Fibroblast of peridontal ligament (primary cell): ENCODE measurements around the gene CRY1.
"Not testable (repeated sequence)": the region's sequence is repeated elsewhere in the genome, so short reads cannot be mapped to it uniquely, and the experiment has no call there.

Experiments used
- DNase-seq: peaks from one replicate; pipeline ENCODE4 v3.0.0-alpha.2; 2010; ENCODE audit errors: extremely low read depth

Gene CRY1

GRCh38 chr12:107108366-107108765 lies 15.0 kb upstream of the CRY1 start:
- not testable (repeated sequence) for DNase-seq

- no peak for DNase-seq
Observed at GRCh38 chr12:107107381-107107780, 14.0 kb upstream of the CRY1 start.

GRCh38 chr12:107106241-107107025 lies 13.1 kb upstream of the CRY1 start:
- DNase-seq, result no peak

- DNase-seq, result no peak
Observed at GRCh38 chr12:107105410-107105703, 12.0 kb upstream of the CRY1 start.

- no peak for DNase-seq
Observed at GRCh38 chr12:107103516-107103915, 10.2 kb upstream of the CRY1 start.

- DNase-seq, result no peak
Observed at GRCh38 chr12:107103097-107103496, 9.7 kb upstream of the CRY1 start.

GRCh38 chr12:107102294-107102693 lies 8.9 kb upstream of the CRY1 start:
- DNase-seq, result no peak

- no peak for DNase-seq
Observed at GRCh38 chr12:107101651-107102050, 8.3 kb upstream of the CRY1 start.

- DNase-seq, result no peak
Observed at GRCh38 chr12:107099917-107100316, 6.6 kb upstream of the CRY1 start.

GRCh38 chr12:107096571-107096970 lies 3.2 kb upstream of the CRY1 start:
- no peak for DNase-seq

- DNase-seq, result no peak
Observed at GRCh38 chr12:107094183-107094448, 767 bp upstream of the CRY1 start.

- DNase-seq, result no peak
Observed at GRCh38 chr12:107092669-107093416, 506 bp downstream of the CRY1 start.

GRCh38 chr12:107091989-107092641 lies 1.2 kb downstream of the CRY1 start:
- peak; percentile 97 for DNase-seq

GRCh38 chr12:107091381-107091780 lies 2.0 kb downstream of the CRY1 start:
- peak; percentile 75 for DNase-seq

- DNase-seq, result no peak
Observed at GRCh38 chr12:107090711-107091110, 2.6 kb downstream of the CRY1 start.

GRCh38 chr12:107088912-107089311 lies 4.4 kb downstream of the CRY1 start:
- DNase-seq, result no peak

GRCh38 chr12:107086314-107086713 lies 7.0 kb downstream of the CRY1 start:
- no peak for DNase-seq

- no peak for DNase-seq
Observed at GRCh38 chr12:107081778-107082177, 11.6 kb downstream of the CRY1 start.

- no peak for DNase-seq
Observed at GRCh38 chr12:107080299-107080698, 13.1 kb downstream of the CRY1 start.

- DNase-seq, result peak; percentile 56
Observed at GRCh38 chr12:107079172-107080011, 14.0 kb downstream of the CRY1 start.

GRCh38 chr12:107073266-107073665 lies 20.1 kb downstream of the CRY1 start:
- not testable (repeated sequence) for DNase-seq

- DNase-seq, result no peak
Observed at GRCh38 chr12:107066691-107067090, 26.7 kb downstream of the CRY1 start.
